MG63 (cell line): ENCODE measurements around the gene NKX6-2. TPM values are rescaled to one million over a fixed set of nuclear protein-coding genes. Genes with fewer than 3 reads are reported as not detected.

ENCODE experiments used
- DNase-seq: peaks from one replicate; pipeline ENCODE4 v3.0.0-alpha.2; 2020
- H3K27me3 ChIP-seq: fragments of 250-450 bp; sonication (Bioruptor Pico); 2 replicates; pipeline ENCODE4 v1.5.1; 2020; ENCODE audit warnings: mild to moderate bottlenecking, moderate library complexity
- H3K36me3 ChIP-seq: fragments of 250-450 bp; sonication (Bioruptor Pico); 2 replicates; pipeline ENCODE4 v1.5.1; 2020; ENCODE audit warnings: mild to moderate bottlenecking, moderate library complexity
- H3K4me3 ChIP-seq: fragments of 250-450 bp; sonication (Bioruptor Pico); 2 replicates; pipeline ENCODE4 v1.5.1; 2020; ENCODE audit warnings: mild to moderate bottlenecking, moderate library complexity
- H3K9me3 ChIP-seq: fragments of 250-450 bp; sonication (Bioruptor Pico); 2 replicates; pipeline ENCODE4 v1.5.1; 2020; ENCODE audit warnings: mild to moderate bottlenecking, moderate library complexity
- total RNA-seq: library from RNA; depleted of rRNA; stranded (reverse); fragments of >200 nt; shearing (Covaris generic); gene quantifications from 2 replicates; pipeline ENCODE4 v1.2.3, GENCODE V29; 2014; ENCODE audit warnings: low replicate concordance; rRNA removed

NKX6-2 gene
- total RNA-seq, 1 experiment from 2014 or later, result not detected

DNA sequence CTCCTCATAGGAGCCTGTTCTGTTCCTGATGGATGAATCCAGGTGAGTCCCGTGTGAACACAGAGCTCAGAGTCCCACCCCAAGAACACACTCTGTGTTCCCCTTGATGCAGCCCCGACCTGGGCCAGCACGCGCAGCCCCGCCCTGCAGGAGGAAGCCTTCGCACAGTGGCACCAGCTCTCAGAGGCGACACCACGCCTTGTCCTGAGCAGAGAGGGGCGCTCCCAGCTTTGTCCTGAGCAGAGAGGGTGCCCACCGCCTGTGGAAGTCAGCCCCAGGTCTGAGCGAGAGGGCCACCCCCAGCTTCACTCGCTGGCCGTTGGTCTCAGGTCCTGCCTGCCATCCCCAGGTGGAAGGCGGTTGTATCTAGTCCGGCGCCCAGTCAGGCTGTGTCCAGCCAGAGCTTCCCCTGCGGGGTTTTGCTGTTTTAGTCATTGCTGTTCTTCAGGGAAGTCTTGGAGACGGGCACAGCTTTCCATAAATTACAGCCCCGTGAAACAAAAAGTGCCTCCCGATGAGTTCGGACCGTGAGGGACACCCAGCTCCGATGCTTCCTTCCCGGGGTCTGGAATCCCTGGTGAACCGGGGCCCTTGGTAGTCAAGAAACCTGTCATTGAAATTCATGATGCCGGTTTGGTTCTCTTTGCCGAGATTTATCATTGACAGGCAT is 43.6 kb downstream of the NKX6-2 start:
- H3K4me3 ChIP-seq, result no peak overlapping the region

DNA sequence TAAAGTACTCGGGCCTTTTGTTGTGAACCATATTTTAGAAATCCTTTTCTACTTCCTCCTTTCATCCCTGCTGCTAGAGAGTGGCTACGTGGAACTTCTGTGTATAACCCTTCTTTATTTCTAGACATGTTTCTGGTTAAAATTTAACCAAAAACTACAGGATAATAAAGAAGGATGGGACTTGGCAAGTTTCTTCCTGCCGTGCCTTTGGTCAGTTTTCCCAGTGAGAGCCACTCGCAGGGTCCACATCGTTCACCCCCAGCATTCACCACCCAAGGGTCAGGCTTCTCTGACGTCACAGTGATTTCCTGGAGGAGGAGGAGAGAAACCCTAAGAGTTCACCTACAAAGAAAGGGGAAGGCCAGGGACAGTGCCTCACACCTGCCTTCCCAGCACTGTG is 45.4 kb downstream of the NKX6-2 start:
- H3K4me3 ChIP-seq, result no peak overlapping the region
- no peaks in the 10 kb centered on the region for H3K36me3 ChIP-seq
- no peaks in the 10 kb centered on the region for H3K27me3 ChIP-seq
- no peak for DNase-seq
- H3K9me3 ChIP-seq, result no peaks in the 10 kb centered on the region

More for the DNA sequence above, 43.6 kb downstream of the NKX6-2 start:
- no peak for DNase-seq
- H3K27me3 ChIP-seq, result no peaks in the 10 kb centered on the region
- no peaks in the 10 kb centered on the region for H3K36me3 ChIP-seq
- H3K9me3 ChIP-seq, result no peaks in the 10 kb centered on the region

DNA sequence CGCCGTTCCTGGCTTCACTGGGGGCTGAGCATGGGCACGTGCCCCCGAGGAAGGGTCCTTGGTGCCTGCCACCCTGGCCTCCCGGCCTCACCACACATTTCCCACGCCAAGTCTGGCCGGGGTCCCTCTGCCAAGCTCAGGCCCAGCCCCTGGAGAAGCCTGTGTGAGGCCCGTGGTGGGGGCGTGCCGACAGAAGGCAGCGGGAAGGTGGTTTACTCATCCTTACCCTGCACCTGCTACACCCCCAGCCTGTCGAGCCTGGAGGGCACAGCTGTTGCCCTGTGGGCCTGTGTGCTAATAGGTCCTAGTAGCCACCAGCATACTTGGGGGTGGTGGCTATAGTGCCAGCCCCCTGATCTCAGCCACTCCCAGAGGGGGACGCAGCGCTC is 46.7 kb downstream of the NKX6-2 start:
- Histone ChIP-seq H3K27me3 (no peaks in the 10 kb centered on the region), H3K36me3 (no peaks in the 10 kb centered on the region), H3K4me3 (no peak overlapping the region), H3K9me3 (no peaks in the 10 kb centered on the region)
- no peak for DNase-seq

DNA sequence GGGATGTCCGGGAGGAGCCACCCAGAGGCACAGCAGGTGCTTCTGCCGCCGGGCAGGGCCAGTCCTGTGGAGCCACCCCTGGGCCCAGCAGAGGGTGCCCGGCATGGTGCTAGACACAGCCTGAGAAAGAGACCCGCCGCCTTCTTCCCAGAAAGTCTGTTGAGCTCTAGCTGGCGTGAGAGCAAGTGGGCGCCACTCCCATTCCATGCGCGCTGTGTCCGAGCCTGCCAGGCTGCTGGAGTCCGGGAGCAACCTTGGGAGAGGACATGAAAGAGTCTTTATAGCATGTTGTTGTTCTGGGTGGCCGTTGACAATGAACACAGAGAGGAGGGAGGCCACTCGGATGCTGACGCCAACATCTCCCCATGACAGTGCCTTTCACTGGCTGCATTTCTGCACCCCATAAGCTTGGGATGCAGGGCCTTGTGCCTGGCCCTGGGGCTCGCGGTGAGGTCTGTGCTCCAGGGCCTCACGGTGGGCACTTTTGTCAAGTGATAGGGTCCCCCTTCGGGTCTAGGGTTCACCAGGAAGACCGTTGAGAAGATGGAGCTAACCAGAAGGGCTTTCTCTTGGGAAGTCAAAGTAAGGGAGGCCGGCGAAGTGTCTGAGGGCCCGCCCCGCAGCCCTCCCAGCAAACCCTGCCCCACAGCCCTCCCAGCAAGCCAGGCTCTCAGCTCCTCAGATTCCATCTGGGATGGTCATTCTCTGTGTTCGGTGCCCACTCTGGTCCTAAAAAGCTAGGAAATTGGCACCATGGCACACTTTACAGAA is 47.3 kb downstream of the NKX6-2 start:
- H3K27me3 ChIP-seq, result no peaks in the 10 kb centered on the region
- no peak for DNase-seq
- no peak overlapping the region for H3K4me3 ChIP-seq
- H3K9me3 ChIP-seq, result no peaks in the 10 kb centered on the region
- no peaks in the 10 kb centered on the region for H3K36me3 ChIP-seq

DNA sequence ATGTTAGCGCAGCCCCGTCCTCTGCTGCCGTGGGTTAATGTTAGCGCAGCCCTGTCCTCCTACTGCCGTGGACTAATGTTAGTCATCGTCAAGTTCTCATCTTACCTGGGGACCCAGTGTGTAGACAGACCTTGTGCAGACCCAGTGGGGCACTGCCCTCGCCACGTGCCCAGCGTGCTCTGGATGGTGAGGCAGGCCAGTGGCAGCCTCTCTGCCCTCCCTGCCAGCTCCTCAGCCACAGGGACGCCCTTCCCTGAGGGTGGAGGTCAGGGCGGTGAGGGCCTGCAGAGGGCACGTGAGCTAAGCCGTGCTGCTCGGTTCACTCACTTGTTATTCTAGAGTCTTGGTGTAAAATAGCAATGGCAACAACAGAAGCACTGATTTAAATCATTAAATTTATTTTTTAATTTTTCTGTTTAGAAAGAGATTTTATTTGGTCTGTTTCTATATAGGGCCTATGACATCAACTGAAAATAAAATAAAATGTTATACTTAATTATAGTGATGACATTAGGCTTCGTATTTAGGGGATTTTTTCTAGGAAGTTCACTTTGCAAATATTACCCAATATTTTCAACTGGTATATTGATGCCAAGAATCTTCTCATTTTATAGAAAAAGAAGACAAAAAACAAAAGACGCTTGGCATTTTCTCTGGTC is 48.4 kb downstream of the NKX6-2 start:
- H3K36me3 ChIP-seq, result no peaks in the 10 kb centered on the region
- no peak for DNase-seq

DNA sequence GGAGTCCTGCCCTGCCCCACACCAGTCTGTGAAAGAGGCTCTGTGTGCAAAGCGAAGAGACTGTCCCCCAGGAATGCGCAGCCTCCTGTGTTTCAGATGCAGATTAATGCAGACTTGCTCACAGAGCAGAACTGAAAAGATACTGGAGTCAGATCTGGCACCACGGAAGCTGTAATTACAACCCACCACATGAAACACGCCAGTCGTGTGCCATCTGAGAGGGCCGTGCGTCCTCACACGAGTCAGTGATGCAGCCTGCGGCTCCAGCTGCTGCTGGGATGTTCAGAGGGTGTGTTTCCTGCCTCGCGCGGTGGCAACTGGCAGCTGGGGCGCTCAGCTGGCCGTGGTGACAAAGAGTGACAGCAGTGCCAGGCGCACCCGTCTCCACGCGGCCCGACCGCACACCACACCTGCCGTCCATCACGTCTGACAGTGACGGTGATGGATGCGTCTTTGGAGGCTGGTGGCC is 50.0 kb downstream of the NKX6-2 start:
- no peak for DNase-seq
- H3K36me3 ChIP-seq, result no peaks in the 10 kb centered on the region

More for the DNA sequence above, 48.4 kb downstream of the NKX6-2 start:
- H3K27me3 ChIP-seq, result no peaks in the 10 kb centered on the region
- H3K4me3 ChIP-seq, result no peak overlapping the region
- H3K9me3 ChIP-seq, result no peaks in the 10 kb centered on the region

DNA sequence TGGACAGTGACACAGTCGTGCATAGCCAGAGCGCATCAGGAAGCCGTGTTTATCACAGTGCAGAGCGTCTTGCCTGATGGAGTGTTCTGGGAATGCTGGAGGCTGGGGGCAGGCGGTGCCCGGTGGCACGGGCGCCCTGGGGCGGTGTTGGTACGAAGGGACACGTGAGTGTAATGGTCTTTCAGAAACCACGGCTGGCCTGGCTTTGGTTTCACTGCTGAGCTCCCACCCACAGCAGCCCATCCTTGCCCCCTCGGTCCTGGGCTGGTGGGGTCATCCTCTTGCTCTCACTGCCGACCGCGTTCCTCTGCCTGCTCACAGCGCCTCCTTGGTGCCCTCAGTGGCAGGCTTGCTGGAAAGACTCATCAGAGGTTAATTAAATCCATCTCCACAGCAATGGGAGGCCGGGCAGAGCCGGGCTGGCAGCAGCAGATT is 50.6 kb downstream of the NKX6-2 start:
- no peaks in the 10 kb centered on the region for H3K36me3 ChIP-seq
- no peak for DNase-seq
- H3K27me3 ChIP-seq, result no peaks in the 10 kb centered on the region
- H3K4me3 ChIP-seq, result no peak overlapping the region
- H3K9me3 ChIP-seq, result no peaks in the 10 kb centered on the region

More for the DNA sequence above, 50.0 kb downstream of the NKX6-2 start:
- Histone ChIP-seq H3K27me3 (no peaks in the 10 kb centered on the region), H3K4me3 (no peak overlapping the region), H3K9me3 (no peaks in the 10 kb centered on the region)

DNA sequence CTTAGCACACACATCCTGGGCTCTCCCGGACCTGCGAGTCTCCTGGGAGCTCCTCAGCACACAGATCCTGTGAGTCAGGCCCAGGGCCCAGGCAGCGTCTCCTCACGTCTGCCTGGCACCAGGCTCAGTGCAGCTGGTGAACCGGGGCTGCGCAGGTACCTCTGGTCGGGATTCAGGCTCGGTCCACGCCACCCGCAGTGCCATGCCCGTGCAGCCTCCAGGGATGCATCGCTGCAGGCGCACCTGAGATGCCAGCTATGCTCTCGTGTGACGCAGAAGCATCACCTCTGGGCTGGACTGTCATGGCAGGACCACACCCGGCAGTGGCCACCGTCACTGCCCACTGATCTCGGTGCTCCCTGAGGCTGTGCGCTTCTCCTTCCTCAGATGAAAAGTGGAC is 52.0 kb downstream of the NKX6-2 start:
- H3K27me3 ChIP-seq, result no peaks in the 10 kb centered on the region
- no peaks in the 10 kb centered on the region for H3K36me3 ChIP-seq
- no peaks in the 10 kb centered on the region for H3K9me3 ChIP-seq
- no peak overlapping the region for H3K4me3 ChIP-seq
- DNase-seq, result no peak

Other genes with a start within 250 kb of the NKX6-2 start
- 7.6 and 17.6 TPM in 2 replicates for gene INPP5A, start 248.4 kb downstream of the NKX6-2 start, total RNA-seq
- gene CFAP46, start 156.4 kb upstream of the NKX6-2 start, total RNA-seq, result 0.33 TPM in 1 of 2 replicates, not detected in the other